Peyer's patch (tissue), 4 donors: ENCODE measurements around the gene HYAL2.

Experiments
- CTCF ChIP-seq, 6 experiments: fragments of 450-650 bp in 4 of 6; fragments of 200-600 bp in 2 of 6; sonication (generic) in 1 of 6; IDR thresholded peaks; one replicate each; pipeline ENCODE4 v1.5.1; 2017 to 2019; ENCODE audit warnings: antibody characterized with exemption in 6 of 6, mild to moderate bottlenecking in 3 of 6, moderate library complexity in 1 of 6
- POLR2A ChIP-seq, 2 donors: fragments of 450-650 bp; IDR thresholded peaks; one replicate each; pipeline ENCODE4 v1.5.1; 2017; ENCODE audit warnings: antibody characterized with exemption in 2 of 2, mild to moderate bottlenecking in 2 of 2, moderate library complexity in 2 of 2

GRCh38 chr3:50278123-50278879, 44.2 kb downstream of the HYAL2 start:
- no peak for TF ChIP-seq POLR2A (IDR thresholded peaks at IDR 0.05)
- TF ChIP-seq CTCF (IDR thresholded peaks at IDR 0.05) = no peak
